PC-3 (cell line): ENCODE data around the gene GNGT1. TPM values are rescaled to one million over a fixed set of nuclear protein-coding genes. Genes with fewer than 3 reads are reported as not detected.

Experiments used
- ATAC-seq: fragments of 200-7000 bp; cut with Tn5 transposase; 2 replicates; pipeline ENCODE4 v1.9.1; 2020; ENCODE audit warnings: mild to moderate bottlenecking, moderate library complexity
- BruUV-seq: library from RNA; stranded (reverse); fragments of 400-500 nt; replicated peaks from 2 replicates; lab custom pipeline; 2021; lab: Mats Ljungman, UMichigan
- CTCF ChIA-PET: fragments of 300-600 bp; sonication (Branson Sonifier 250); formaldehyde crosslinking; loops from one replicate; lab custom pipeline; 2022; ENCODE audit warnings: antibody characterized with exemption; lab: Charles Lee
- POLR2A ChIA-PET: fragments of 300-600 bp; sonication (Branson Sonifier 250); formaldehyde crosslinking; loops from one replicate; lab custom pipeline; 2022; ENCODE audit warnings: antibody characterized with exemption; ENCODE audit not compliant: unreplicated experiment; lab: Charles Lee
- DNase-seq: peaks from one replicate; pipeline ENCODE4 v3.0.0-alpha.2; 2015
- H2AFZ ChIP-seq: fragments of 300-600 bp; sonication (generic); 2 replicates; pipeline ENCODE4 v1.6.0; 2016; ENCODE audit warnings: antibody characterized with exemption, low read length
- H3F3A ChIP-seq: fragments of 300-600 bp; sonication (generic); one replicate; pipeline ENCODE4 v1.6.0; 2017; ENCODE audit warnings: antibody characterized with exemption, low read length, control low read depth, mild to moderate bottlenecking; ENCODE audit not compliant: unreplicated experiment
- H3K27ac ChIP-seq: fragments of 300-600 bp; sonication (generic); 2 replicates; pipeline ENCODE4 v1.5.1; 2016; ENCODE audit warnings: mild to moderate bottlenecking, low read length
- H3K27me3 ChIP-seq: fragments of 300-600 bp; sonication (generic); 2 replicates; pipeline ENCODE4 v1.6.1; 2016; ENCODE audit warnings: low read length, mixed read lengths
- H3K36me3 ChIP-seq: fragments of 300-600 bp; sonication (generic); 2 replicates; pipeline ENCODE4 v1.6.1; 2016; ENCODE audit warnings: low read depth, mixed run types, low read length, mixed read lengths
- H3K4me1 ChIP-seq: fragments of 300-600 bp; sonication (generic); 2 replicates; pipeline ENCODE4 v1.5.1; 2016; ENCODE audit warnings: low read length; ENCODE audit not compliant: insufficient read depth
- H3K4me2 ChIP-seq: fragments of 300-600 bp; sonication (generic); 2 replicates; pipeline ENCODE4 v1.6.0; 2016; ENCODE audit warnings: low read length
- H3K4me3 ChIP-seq: fragments of 300-600 bp; sonication (generic); 2 replicates; pipeline ENCODE4 v1.5.1; 2016; ENCODE audit warnings: mild to moderate bottlenecking, low read length, mixed read lengths
- H3K79me2 ChIP-seq: fragments of 300-600 bp; sonication (generic); 2 replicates; pipeline ENCODE4 v1.6.1; 2017; ENCODE audit warnings: low read length, mixed read lengths
- H3K9ac ChIP-seq: fragments of 300-600 bp; sonication (generic); 2 replicates; pipeline ENCODE4 v1.6.0; 2016; ENCODE audit warnings: mild to moderate bottlenecking, low read length
- H3K9me2 ChIP-seq: fragments of 300-600 bp; sonication (generic); replicated peaks from 2 replicates; pipeline ENCODE4 v1.6.1; 2016; ENCODE audit warnings: mixed run types, low read length, mixed read lengths
- H3K9me3 ChIP-seq: fragments of 300-600 bp; sonication (generic); 2 replicates; pipeline ENCODE4 v1.6.1; 2016; ENCODE audit warnings: low read length, mixed read lengths
- H4K20me1 ChIP-seq: fragments of 300-600 bp; sonication (generic); 2 replicates; pipeline ENCODE4 v1.6.1; 2016; ENCODE audit warnings: low read length, mixed read lengths
- EZH2 ChIP-seq: fragments of 300-600 bp; sonication (generic); IDR thresholded peaks from one replicate; pipeline ENCODE4 v1.6.1; 2017; ENCODE audit warnings: antibody characterized with exemption, mild to moderate bottlenecking, low read length; ENCODE audit not compliant: unreplicated experiment
- EZH2phosphoT487 ChIP-seq: fragments of 300-600 bp; sonication (generic); IDR thresholded peaks from 2 replicates; pipeline ENCODE4 v1.6.1; 2018; ENCODE audit warnings: mild to moderate bottlenecking, antibody characterized with exemption, low read length, borderline replicate concordance
- intact Hi-C: fragments of 100-400 bp; cut with micrococcal nuclease; formaldehyde crosslinking; loops from 2 replicates; pipeline ENCODE4 v1.9.0; 2023
- total RNA-seq: library from RNA; depleted of rRNA; stranded (reverse); fragments of >200 nt; gene quantifications from 2 replicates; pipeline ENCODE4 v1.2.3, GENCODE V29; 2014
- TF ChIP-seq, protein P1 (sequence below): fragments of 300-600 bp; sonication (generic); conservative IDR thresholded peaks from 2 replicates; pipeline ENCODE4 v1.5.1; 2017; ENCODE audit warnings: antibody characterized with exemption, low read depth, mild to moderate bottlenecking, low read length

The GNGT1 gene
- total RNA-seq, 1 experiment from 2014 or later = not detected

DNA sequence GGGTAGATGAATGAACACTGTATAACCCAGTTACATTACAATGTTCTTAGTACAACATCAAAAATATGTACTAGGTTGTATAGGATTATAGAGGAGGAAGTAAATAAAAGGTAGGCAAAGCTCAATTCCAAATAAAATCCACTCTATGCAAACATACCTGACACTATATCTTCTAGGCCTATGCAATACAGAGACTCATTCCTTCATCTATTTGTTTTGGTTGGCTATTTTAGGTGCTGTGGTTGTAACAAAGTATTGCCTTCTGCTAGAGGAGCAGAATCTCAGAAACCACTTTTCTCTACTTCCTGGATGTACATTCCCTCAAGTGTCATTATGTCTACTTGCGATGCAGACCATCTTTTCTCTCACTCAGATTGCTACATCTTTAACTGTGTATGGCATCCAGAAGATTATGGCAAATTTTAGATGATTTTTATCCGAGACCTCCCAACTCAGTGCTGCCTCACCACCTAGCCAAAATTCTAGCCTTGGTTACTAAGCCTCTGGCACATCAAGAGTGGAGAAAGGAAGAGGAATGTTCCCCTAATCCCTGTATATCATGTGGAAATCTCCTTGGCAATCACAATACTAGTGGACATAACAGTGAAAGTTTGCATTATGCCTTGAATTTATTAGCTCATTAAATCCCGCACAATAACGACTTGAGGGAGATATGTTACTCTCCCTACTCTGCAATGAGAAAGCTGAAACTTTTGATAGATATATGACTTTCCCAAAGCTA is 10.3 kb upstream of the GNGT1 start:
- H3K27me3 ChIP-seq = no peaks in the 10 kb centered on the region
- H3K36me3 ChIP-seq = no peaks in the 10 kb centered on the region
- H3K9me3 ChIP-seq = no peaks in the 10 kb centered on the region
- H2AFZ ChIP-seq = no peak overlapping the region
- no peaks in the 10 kb centered on the region for H4K20me1 ChIP-seq
- H3K79me2 ChIP-seq = no peaks in the 10 kb centered on the region
- no TSS peak for BruUV-seq
- H3K9ac ChIP-seq = no peak overlapping the region
- no peak overlapping the region for H3K4me3 ChIP-seq
- ChIA-PET POLR2A (interaction anchor here (0.6 kb wide), 1 partner anchor 12 kb away, joined by 3 read pairs; no protein-coding TSS in a partner anchor), CTCF (no interaction called here)
- intact Hi-C loops = no loop called here
- peaks cover 4% of the 10 kb centered on the region; the same call in 1 of the 2 replicates for H3K4me1 ChIP-seq
- DNase-seq (no peak), ATAC-seq (peak; percentile 56)
- H3K4me2 ChIP-seq = no peak overlapping the region
- H3K9me2 ChIP-seq = no peaks in the 10 kb centered on the region
- H3F3A ChIP-seq = no peaks in the 10 kb centered on the region
- TF ChIP-seq, protein P1, sequence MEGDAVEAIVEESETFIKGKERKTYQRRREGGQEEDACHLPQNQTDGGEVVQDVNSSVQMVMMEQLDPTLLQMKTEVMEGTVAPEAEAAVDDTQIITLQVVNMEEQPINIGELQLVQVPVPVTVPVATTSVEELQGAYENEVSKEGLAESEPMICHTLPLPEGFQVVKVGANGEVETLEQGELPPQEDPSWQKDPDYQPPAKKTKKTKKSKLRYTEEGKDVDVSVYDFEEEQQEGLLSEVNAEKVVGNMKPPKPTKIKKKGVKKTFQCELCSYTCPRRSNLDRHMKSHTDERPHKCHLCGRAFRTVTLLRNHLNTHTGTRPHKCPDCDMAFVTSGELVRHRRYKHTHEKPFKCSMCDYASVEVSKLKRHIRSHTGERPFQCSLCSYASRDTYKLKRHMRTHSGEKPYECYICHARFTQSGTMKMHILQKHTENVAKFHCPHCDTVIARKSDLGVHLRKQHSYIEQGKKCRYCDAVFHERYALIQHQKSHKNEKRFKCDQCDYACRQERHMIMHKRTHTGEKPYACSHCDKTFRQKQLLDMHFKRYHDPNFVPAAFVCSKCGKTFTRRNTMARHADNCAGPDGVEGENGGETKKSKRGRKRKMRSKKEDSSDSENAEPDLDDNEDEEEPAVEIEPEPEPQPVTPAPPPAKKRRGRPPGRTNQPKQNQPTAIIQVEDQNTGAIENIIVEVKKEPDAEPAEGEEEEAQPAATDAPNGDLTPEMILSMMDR = no peak
- H3K27ac ChIP-seq = no peak overlapping the region

DNA sequence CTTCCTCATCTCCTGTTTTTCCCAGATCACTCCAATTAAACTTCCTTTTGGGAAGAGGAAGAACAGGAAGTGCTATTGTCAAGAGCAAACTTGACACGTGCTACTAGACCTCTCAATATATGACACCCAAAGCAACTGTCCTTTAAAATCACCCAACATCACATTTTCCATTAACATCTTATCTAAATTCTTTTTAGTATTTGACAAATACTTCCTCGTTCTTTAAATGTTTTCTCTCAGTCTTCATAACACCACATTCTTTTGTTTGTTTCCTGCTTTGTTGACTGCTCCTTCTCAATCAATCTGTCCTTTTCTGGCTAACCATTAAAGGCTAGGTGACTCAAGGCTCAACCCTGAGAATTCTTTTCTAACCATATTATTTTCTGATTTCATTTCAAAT is 8.7 kb upstream of the GNGT1 start:
- Histone ChIP-seq H3K9ac (no peak overlapping the region), H3K27ac (no peak overlapping the region), H3K9me3 (no peaks in the 10 kb centered on the region), H3F3A (no peaks in the 10 kb centered on the region), H3K79me2 (no peaks in the 10 kb centered on the region), H3K4me3 (no peak overlapping the region), H3K27me3 (no peaks in the 10 kb centered on the region), H3K4me1 (no peaks in the 10 kb centered on the region; the same call in 1 of the 2 replicates), H4K20me1 (no peaks in the 10 kb centered on the region), H3K36me3 (no peaks in the 10 kb centered on the region), H3K4me2 (no peak overlapping the region), H2AFZ (no peak overlapping the region), H3K9me2 (no peaks in the 10 kb centered on the region)
- ChIA-PET POLR2A (no interaction called here), CTCF (no interaction called here)
- intact Hi-C loops = no loop called here
- DNase-seq (no peak), ATAC-seq (no peak)
- BruUV-seq = no TSS peak
- TF ChIP-seq, protein P1 = no peak
- TF ChIP-seq EZH2 (no peak), EZH2phosphoT487 (no peak)
